ENCODE measurements around the gene CA5A. TPM values are rescaled to one million over a fixed set of nuclear protein-coding genes. Genes with fewer than 3 reads are reported as not detected.
A peak's percentile ranks its signal among the peaks of the same experiment; 100 is the strongest.

Gene CA5A
- total and polyA plus RNA-seq, 2 of the 13 experiments (the other 11 are each of a cell fraction or from before 2014, with no cell fraction given), result 66.8 to 106 TPM

- TF ChIP-seq TAF15 (IDR thresholded peaks at IDR 0.05; ENCODE audit: low read depth, low read length, poor library complexity, severe bottlenecking) (peak; percentile 26), ZBTB49 (CRISPR knock-in tag; IDR thresholded peaks at IDR 0.05; ENCODE audit: borderline replicate concordance) (peak; percentile 51; the same call in 1 of the 2 replicates), KLF13 (CRISPR knock-in tag; IDR thresholded peaks at IDR 0.05) (0 out of 2 replicates have a peak, but pooled peaks have one; percentile 21), SNAI1 (CRISPR knock-in tag; IDR thresholded peaks at IDR 0.05; ENCODE audit: borderline replicate concordance) (no peak), ZNF367 (CRISPR knock-in tag; IDR thresholded peaks at IDR 0.05; ENCODE audit: borderline replicate concordance) (no peak), NR2C2 (CRISPR knock-in tag; IDR thresholded peaks at IDR 0.05; ENCODE audit: borderline replicate concordance) (no peak), EZH2 (conservative IDR thresholded peaks at IDR 0.05; ENCODE audit: low read depth, low read length) (no peak), ZNF503 (CRISPR knock-in tag; IDR thresholded peaks at IDR 0.05) (no peak), HMG20B (CRISPR knock-in tag; conservative IDR thresholded peaks at IDR 0.05) (no peak), FOXP1 (IDR thresholded peaks at IDR 0.05) (no peak), FOXP1 (CRISPR knock-in tag; IDR thresholded peaks at IDR 0.05) (0 out of 2 replicates have a peak, but pooled peaks have one; percentile 1), NR2F1 (CRISPR knock-in tag; IDR thresholded peaks at IDR 0.05) (0 out of 4 replicates have a peak, but pooled peaks of 1 of the 2 experiments have one; percentile 19), ZNF788 (CRISPR knock-in tag; IDR thresholded peaks at IDR 0.05; ENCODE audit: borderline replicate concordance) (peak; percentile 44), ZNF704 (CRISPR knock-in tag; IDR thresholded peaks at IDR 0.05; ENCODE audit: borderline replicate concordance) (0 out of 2 replicates have a peak, but pooled peaks have one; percentile 3), SIN3A (IDR thresholded peaks at IDR 0.05; ENCODE audit: borderline replicate concordance, low read depth, low read length) (no peak), HNF4G (IDR thresholded peaks at IDR 0.05; ENCODE audit: borderline replicate concordance, low read depth, low read length) (no peak), HNF4G (CRISPR knock-in tag; IDR thresholded peaks at IDR 0.05; ENCODE audit: borderline replicate concordance, low read depth) (no peak), MLXIP (CRISPR knock-in tag; IDR thresholded peaks at IDR 0.05; ENCODE audit: borderline replicate concordance) (no peak), KDM5B (CRISPR knock-in tag; IDR thresholded peaks at IDR 0.05; ENCODE audit: borderline replicate concordance) (no peak), ZNF550 (CRISPR knock-in tag; IDR thresholded peaks at IDR 0.05; ENCODE audit: borderline replicate concordance) (0 out of 2 replicates have a peak, but pooled peaks have one; percentile 68), TFDP1 (CRISPR knock-in tag; IDR thresholded peaks at IDR 0.05; ENCODE audit: borderline replicate concordance) (no peak)
Observed at GRCh38 chr16:87847467-87847784, 88.9 kb downstream of the CA5A start (continued).
